Measurements from ENCODE around the gene GGACT. TPM values are rescaled to one million over a fixed set of nuclear protein-coding genes. Genes with fewer than 3 reads are reported as not detected.

GGACT gene
- total and polyA plus RNA-seq, 2 experiments from 2014 or later, result 0.70 to 5.6 TPM

DNA sequence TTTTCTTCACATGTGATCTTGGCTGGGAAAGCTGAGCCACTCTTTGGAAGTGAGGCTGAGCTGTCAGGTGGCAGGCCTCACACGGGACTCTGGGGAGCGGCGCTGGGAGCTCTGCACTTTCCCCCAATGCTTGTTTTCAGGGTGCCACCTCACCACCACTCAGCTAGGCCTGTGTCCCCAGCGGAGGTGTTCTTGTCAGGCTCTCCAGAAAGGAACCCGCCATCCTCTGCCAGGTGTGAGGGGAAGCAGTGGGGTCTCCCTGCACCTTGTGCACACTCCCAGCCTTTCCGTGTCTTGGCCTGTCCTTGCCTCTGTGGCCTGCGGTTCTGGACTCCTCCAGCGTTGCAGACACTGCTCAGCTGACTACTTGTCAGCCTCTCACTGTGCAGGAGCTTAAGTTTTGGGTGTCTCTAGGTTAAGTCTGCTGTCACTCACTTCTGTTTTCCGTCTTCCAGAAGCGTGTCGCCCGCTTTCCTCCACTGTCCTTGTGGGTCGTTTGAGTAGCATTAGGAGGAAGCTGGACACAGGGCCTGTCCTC lies 51.9 kb downstream of the GGACT start:
- H2AFZ ChIP-seq, result no peak overlapping the region
- H3K4me2 ChIP-seq, result no peak overlapping the region
- TF ChIP-seq EZH2phosphoT487 (IDR thresholded peaks at IDR 0.05; ENCODE audit: low read depth, severe bottlenecking, unreplicated experiment) (no peak), EZH2 (IDR thresholded peaks at IDR 0.05; ENCODE audit: borderline replicate concordance) (no peak)
- TF ChIP-seq, protein P1, sequence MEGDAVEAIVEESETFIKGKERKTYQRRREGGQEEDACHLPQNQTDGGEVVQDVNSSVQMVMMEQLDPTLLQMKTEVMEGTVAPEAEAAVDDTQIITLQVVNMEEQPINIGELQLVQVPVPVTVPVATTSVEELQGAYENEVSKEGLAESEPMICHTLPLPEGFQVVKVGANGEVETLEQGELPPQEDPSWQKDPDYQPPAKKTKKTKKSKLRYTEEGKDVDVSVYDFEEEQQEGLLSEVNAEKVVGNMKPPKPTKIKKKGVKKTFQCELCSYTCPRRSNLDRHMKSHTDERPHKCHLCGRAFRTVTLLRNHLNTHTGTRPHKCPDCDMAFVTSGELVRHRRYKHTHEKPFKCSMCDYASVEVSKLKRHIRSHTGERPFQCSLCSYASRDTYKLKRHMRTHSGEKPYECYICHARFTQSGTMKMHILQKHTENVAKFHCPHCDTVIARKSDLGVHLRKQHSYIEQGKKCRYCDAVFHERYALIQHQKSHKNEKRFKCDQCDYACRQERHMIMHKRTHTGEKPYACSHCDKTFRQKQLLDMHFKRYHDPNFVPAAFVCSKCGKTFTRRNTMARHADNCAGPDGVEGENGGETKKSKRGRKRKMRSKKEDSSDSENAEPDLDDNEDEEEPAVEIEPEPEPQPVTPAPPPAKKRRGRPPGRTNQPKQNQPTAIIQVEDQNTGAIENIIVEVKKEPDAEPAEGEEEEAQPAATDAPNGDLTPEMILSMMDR (IDR thresholded peaks at IDR 0.05; ENCODE audit: poor library complexity), result no peak
- H3K4me3 ChIP-seq, result no peak overlapping the region
- no peaks in the 10 kb centered on the region for H3K9me3 ChIP-seq (ENCODE audit: low read depth)
- H3K36me3 ChIP-seq (replicated peaks; ENCODE audit: insufficient read depth, low read depth), result no peaks in the 10 kb centered on the region
- H4K20me1 ChIP-seq (ENCODE audit: insufficient read depth, poor library complexity, severe bottlenecking), result no peaks in the 10 kb centered on the region
- no peaks in the 10 kb centered on the region for H3K79me2 ChIP-seq
- WGBS (ENCODE audit: low lambda C conversion rate, missing lambda C conversion rate), result 85% methylated on average over 13 of the region's 13 CpGs
- DNase-seq (ENCODE audit: low spot score), result no peak
- H3K27ac ChIP-seq, result no peak overlapping the region
- H3K9me2 ChIP-seq (replicated peaks; ENCODE audit: insufficient read depth), result no peaks in the 10 kb centered on the region
- peaks cover 11% of the 10 kb centered on the region for H3K4me1 ChIP-seq (ENCODE audit: insufficient read depth)
- no peaks in the 10 kb centered on the region for H3K27me3 ChIP-seq

- H3K9me2 ChIP-seq (replicated peaks; ENCODE audit: insufficient read depth), result no peaks in the 10 kb centered on the region
- H3K4me3 ChIP-seq, result no peak overlapping the region
- no peaks in the 10 kb centered on the region for H3K27me3 ChIP-seq
- H3K36me3 ChIP-seq (replicated peaks; ENCODE audit: insufficient read depth, low read depth), result no peaks in the 10 kb centered on the region
- H3K27ac ChIP-seq, result no peak overlapping the region
- no peak for DNase-seq (ENCODE audit: low spot score)
- H4K20me1 ChIP-seq (ENCODE audit: insufficient read depth, poor library complexity, severe bottlenecking), result no peaks in the 10 kb centered on the region
- no peak overlapping the region for H3K4me2 ChIP-seq
- no peaks in the 10 kb centered on the region for H3K9me3 ChIP-seq (ENCODE audit: low read depth)
- no peak overlapping the region for H2AFZ ChIP-seq
- TF ChIP-seq EZH2phosphoT487 (IDR thresholded peaks at IDR 0.05; ENCODE audit: low read depth, severe bottlenecking, unreplicated experiment), result no peak
- TF ChIP-seq, protein P1 (IDR thresholded peaks at IDR 0.05; ENCODE audit: poor library complexity), result no peak
- no peak for TF ChIP-seq EZH2 (IDR thresholded peaks at IDR 0.05; ENCODE audit: borderline replicate concordance)
- 96% methylated on average over 16 of the region's 16 CpGs for WGBS (ENCODE audit: low lambda C conversion rate, missing lambda C conversion rate)
- H3K4me1 ChIP-seq (ENCODE audit: insufficient read depth), result peaks cover 10% of the 10 kb centered on the region
- H3K79me2 ChIP-seq, result no peaks in the 10 kb centered on the region
Measured at GRCh38 chr13:100535426-100536135, 53.0 kb downstream of the GGACT start.

DNA sequence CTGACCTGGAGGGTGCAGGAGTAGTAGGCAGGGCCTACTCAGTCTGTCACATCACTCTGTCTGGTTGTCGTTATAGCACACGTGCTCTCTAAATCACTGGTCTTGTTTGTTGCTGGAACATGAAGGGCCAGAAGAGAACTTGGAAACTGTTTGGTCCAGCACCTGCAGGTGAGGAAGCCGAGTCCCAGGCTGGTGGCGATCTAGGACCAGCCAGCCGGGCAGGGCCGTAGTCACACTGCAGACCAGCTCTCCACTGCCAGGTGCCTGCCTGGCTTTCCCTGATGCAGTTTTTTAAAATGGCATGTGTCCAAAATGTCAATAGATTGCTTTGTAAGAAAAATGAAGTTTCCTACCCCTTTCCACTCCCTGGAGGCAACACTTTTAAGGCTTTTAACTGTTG lies 53.7 kb downstream of the GGACT start:
- Histone ChIP-seq H3K4me1 (ENCODE audit: insufficient read depth) (peaks cover 6% of the 10 kb centered on the region), H3K4me3 (no peak overlapping the region), H2AFZ (no peak overlapping the region), H3K79me2 (no peaks in the 10 kb centered on the region), H3K36me3 (replicated peaks; ENCODE audit: insufficient read depth, low read depth) (no peaks in the 10 kb centered on the region), H3K4me2 (no peak overlapping the region), H4K20me1 (ENCODE audit: insufficient read depth, poor library complexity, severe bottlenecking) (no peaks in the 10 kb centered on the region), H3K27me3 (no peaks in the 10 kb centered on the region), H3K9me2 (replicated peaks; ENCODE audit: insufficient read depth) (no peaks in the 10 kb centered on the region), H3K9me3 (ENCODE audit: low read depth) (no peaks in the 10 kb centered on the region), H3K27ac (no peak overlapping the region)
- DNase-seq (ENCODE audit: low spot score), result no peak
- TF ChIP-seq EZH2 (IDR thresholded peaks at IDR 0.05; ENCODE audit: borderline replicate concordance), result no peak
- TF ChIP-seq, protein P1 (IDR thresholded peaks at IDR 0.05; ENCODE audit: poor library complexity), result no peak
- TF ChIP-seq EZH2phosphoT487 (IDR thresholded peaks at IDR 0.05; ENCODE audit: low read depth, severe bottlenecking, unreplicated experiment), result no peak
- WGBS (ENCODE audit: low lambda C conversion rate, missing lambda C conversion rate), result 94% methylated on average over 6 of the region's 6 CpGs

Data from hepatocyte (in vitro differentiated cells).